WTC11 (cell line): ENCODE results near the gene KCTD21. TPM values are rescaled to one million over a fixed set of nuclear protein-coding genes. Genes with fewer than 3 reads are reported as not detected.

ENCODE experiments used
- ATAC-seq: fragments of 200-7000 bp; cut with Tn5 transposase; 2 replicates; pipeline ENCODE4 v1.10.0; 2021; ENCODE audit warnings: mild to moderate bottlenecking, moderate library complexity
- CTCF ChIA-PET: fragments of 300-600 bp; sonication (Branson Sonifier 250); formaldehyde crosslinking; loops from one replicate; lab custom pipeline; 2021; ENCODE audit warnings: antibody characterized with exemption; lab: Charles Lee
- POLR2A ChIA-PET: fragments of 350-600 bp; sonication (Branson Sonifier 250); formaldehyde crosslinking; loops from one replicate; lab custom pipeline; 2021; ENCODE audit warnings: antibody characterized with exemption; lab: Charles Lee
- DNase-seq: peaks from one replicate; pipeline ENCODE4 v3.0.0; 2021; ENCODE audit warnings: low spot score
- H3K27ac Mint-ChIP-seq: 2 replicates; pipeline ENCODE4 v1.8.0; 2021; ENCODE audit warnings: mixed read lengths
- H3K27me3 Mint-ChIP-seq: 2 replicates; pipeline ENCODE4 v1.8.0; 2021; ENCODE audit warnings: low read depth, mild to moderate bottlenecking, moderate library complexity, mixed read lengths
- H3K36me3 Mint-ChIP-seq: 2 replicates; pipeline ENCODE4 v1.8.0; 2021; ENCODE audit warnings: mixed read lengths
- H3K4me1 Mint-ChIP-seq: 2 replicates; pipeline ENCODE4 v1.8.0; 2022; ENCODE audit warnings: mixed read lengths
- H3K4me3 Mint-ChIP-seq: 2 replicates; pipeline ENCODE4 v1.8.0; 2021; ENCODE audit warnings: mild to moderate bottlenecking, moderate library complexity, mixed read lengths
- H3K9me3 Mint-ChIP-seq: 2 replicates; pipeline ENCODE4 v1.8.0; 2021; ENCODE audit warnings: mixed read lengths
- ATF1 ChIP-seq: sonication (generic); formaldehyde crosslinking; IDR thresholded peaks from 2 replicates; pipeline ENCODE4 v1.8.1; 2023; ENCODE audit warnings: mild to moderate bottlenecking, moderate library complexity, missing genetic modification reagents
- CDX4 ChIP-seq: fragments of 250-450 bp; sonication (Bioruptor Pico); IDR thresholded peaks from 2 replicates; pipeline ENCODE4 v1.9.0; 2021; ENCODE audit warnings: moderate library complexity, mild to moderate bottlenecking, inconsistent platforms, borderline replicate concordance
- ELF4 ChIP-seq: sonication (generic); formaldehyde crosslinking; IDR thresholded peaks from 2 replicates; pipeline ENCODE4 v1.8.1; 2022; ENCODE audit warnings: low read depth, mild to moderate bottlenecking, moderate library complexity, missing genetic modification reagents
- EMX1 ChIP-seq: fragments of 250-450 bp; sonication (Bioruptor Pico); IDR thresholded peaks from 2 replicates; pipeline ENCODE4 v1.8.0; 2021; ENCODE audit warnings: mild to moderate bottlenecking
- FOXP1 ChIP-seq: sonication (generic); formaldehyde crosslinking; IDR thresholded peaks from 2 replicates; pipeline ENCODE4 v1.8.0; 2022; ENCODE audit warnings: missing genetic modification reagents, mild to moderate bottlenecking, moderate library complexity, borderline replicate concordance
- GABPB1 ChIP-seq: sonication (generic); formaldehyde crosslinking; IDR thresholded peaks from 2 replicates; pipeline ENCODE4 v1.8.1; 2023; ENCODE audit warnings: mild to moderate bottlenecking, missing genetic modification reagents
- IRF2 ChIP-seq: sonication (generic); formaldehyde crosslinking; IDR thresholded peaks from 2 replicates; pipeline ENCODE4 v1.8.0; 2022; ENCODE audit warnings: low read depth, missing genetic modification reagents, borderline replicate concordance
- NFYB ChIP-seq: sonication (generic); formaldehyde crosslinking; conservative IDR thresholded peaks from 2 replicates; pipeline ENCODE4 v1.8.0; 2022; ENCODE audit warnings: low read depth, missing genetic modification reagents
- NR3C1 ChIP-seq: sonication (generic); formaldehyde crosslinking; conservative IDR thresholded peaks from 2 replicates; pipeline ENCODE4 v1.8.1; 2023; ENCODE audit warnings: low read depth, mild to moderate bottlenecking, missing genetic modification reagents
- SMAD4 ChIP-seq: sonication (generic); formaldehyde crosslinking; IDR thresholded peaks from 2 replicates; pipeline ENCODE4 v1.8.0; 2022; ENCODE audit warnings: mild to moderate bottlenecking, missing genetic modification reagents
- SOX15 ChIP-seq: fragments of 250-450 bp; sonication (Bioruptor Pico); IDR thresholded peaks from 2 replicates; pipeline ENCODE4 v1.9.0; 2021; ENCODE audit warnings: mild to moderate bottlenecking
- TEAD1 ChIP-seq: sonication (generic); formaldehyde crosslinking; IDR thresholded peaks from 2 replicates; pipeline ENCODE4 v1.8.0; 2022; ENCODE audit warnings: mild to moderate bottlenecking, missing genetic modification reagents
- ZNF423 ChIP-seq: fragments of 250-450 bp; sonication (Bioruptor Pico); IDR thresholded peaks from 2 replicates; pipeline ENCODE4 v2.1.2; 2022; ENCODE audit warnings: mild to moderate bottlenecking, moderate library complexity
- total RNA-seq: library from RNA; stranded (reverse); gene quantifications from 3 replicates; pipeline ENCODE4 v1.2.3, GENCODE V29; 2021
- TF ChIP-seq, protein P1 (sequence below): sonication (generic); formaldehyde crosslinking; IDR thresholded peaks from 2 replicates; pipeline ENCODE4 v1.8.0; 2023; ENCODE audit warnings: missing genetic modification reagents
- TF ChIP-seq, protein P2 (sequence below): fragments of 250-450 bp; sonication (Bioruptor Pico); IDR thresholded peaks from 2 replicates; pipeline ENCODE4 v1.8.0; 2021; ENCODE audit warnings: mild to moderate bottlenecking
- TF ChIP-seq, protein P3 (sequence below): sonication (generic); formaldehyde crosslinking; IDR thresholded peaks from 2 replicates; pipeline ENCODE4 v1.8.0; 2023; ENCODE audit warnings: missing genetic modification reagents, mild to moderate bottlenecking, borderline replicate concordance
- TF ChIP-seq, protein P4 (sequence below): sonication (generic); formaldehyde crosslinking; IDR thresholded peaks from 2 replicates; pipeline ENCODE4 v1.8.0; 2023; ENCODE audit warnings: mild to moderate bottlenecking, missing genetic modification reagents

The KCTD21 gene
- total RNA-seq, 1 experiment from 2014 or later, result 2.8 TPM

DNA sequence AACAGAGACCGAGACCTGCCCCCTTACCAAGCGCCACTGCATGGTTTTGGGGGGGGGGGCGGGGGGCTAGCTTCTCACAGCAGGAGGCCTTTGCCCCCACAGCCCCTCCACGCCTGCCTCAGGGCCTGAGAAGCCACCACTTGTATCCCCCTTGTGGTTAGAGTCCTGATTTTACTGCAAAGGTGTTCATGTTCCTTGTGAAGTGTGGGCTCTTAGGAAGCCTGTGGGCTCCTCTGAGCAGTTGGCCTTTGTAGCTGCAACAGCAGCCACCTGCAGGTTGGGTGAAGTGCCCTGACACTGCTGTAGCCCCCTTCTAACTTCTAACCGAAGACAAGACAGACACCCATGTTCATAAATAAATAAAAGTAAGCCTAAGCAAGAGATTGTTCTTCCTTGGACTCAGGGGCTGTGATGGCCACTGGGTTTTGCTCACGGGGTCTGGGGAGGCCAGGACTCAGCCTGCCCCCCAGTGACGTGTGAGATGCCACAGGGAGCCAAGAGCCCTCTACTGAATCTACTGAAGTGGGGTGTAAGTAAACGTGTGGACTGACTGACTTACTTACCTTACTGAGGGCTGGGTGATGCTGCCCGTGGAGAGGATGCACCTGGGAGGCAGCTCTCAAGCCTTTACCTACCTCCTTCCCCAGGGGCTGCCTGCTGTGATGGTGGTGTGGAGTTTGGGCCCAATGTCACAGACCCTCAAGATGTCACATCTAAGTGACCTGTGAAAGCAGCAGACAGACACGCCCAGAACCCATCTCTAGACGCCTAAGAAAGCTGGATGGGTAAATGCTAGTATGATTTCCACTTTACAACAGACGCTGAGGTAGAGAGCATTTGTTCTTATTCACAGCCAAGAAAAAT, 26.1 kb upstream of the KCTD21 start:
- no peaks in the 10 kb centered on the region for H3K4me1 Mint-ChIP-seq
- TF ChIP-seq IRF2 (CRISPR knock-in tag), result no peak
- TF ChIP-seq, protein P1, sequence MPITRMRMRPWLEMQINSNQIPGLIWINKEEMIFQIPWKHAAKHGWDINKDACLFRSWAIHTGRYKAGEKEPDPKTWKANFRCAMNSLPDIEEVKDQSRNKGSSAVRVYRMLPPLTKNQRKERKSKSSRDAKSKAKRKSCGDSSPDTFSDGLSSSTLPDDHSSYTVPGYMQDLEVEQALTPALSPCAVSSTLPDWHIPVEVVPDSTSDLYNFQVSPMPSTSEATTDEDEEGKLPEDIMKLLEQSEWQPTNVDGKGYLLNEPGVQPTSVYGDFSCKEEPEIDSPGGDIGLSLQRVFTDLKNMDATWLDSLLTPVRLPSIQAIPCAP, result no peak
- TF ChIP-seq GABPB1, result no peak
- no peak for TF ChIP-seq EMX1 (CRISPR knock-in tag)
- TF ChIP-seq CDX4 (CRISPR knock-in tag), result no peak
- TF ChIP-seq, all 79 proteins: peak for 0
- POLR2A ChIA-PET, result no interaction called here
- CTCF ChIA-PET, result interaction anchor here (0.5 to 1.7 kb wide), 3 partner anchors 14 to 167 kb away, joined by 3 to 4 read pairs (median 3); no protein-coding TSS in a partner anchor
- peak; percentile 3 for DNase-seq
- Mint-ChIP-seq H3K4me3 (no peak overlapping the region), H3K27me3 (no peaks in the 10 kb centered on the region), H3K9me3 (no peaks in the 10 kb centered on the region), H3K27ac (no peak overlapping the region), H3K36me3 (peaks cover 17% of the 10 kb centered on the region)
- ATAC-seq, result no peak

- ATAC-seq (no peak), DNase-seq (peak; percentile 7)
- H3K4me3 Mint-ChIP-seq, result no peak overlapping the region
- ChIA-PET POLR2A (no interaction called here), CTCF (no interaction called here)
- no peaks in the 10 kb centered on the region for H3K4me1 Mint-ChIP-seq
- no peaks in the 10 kb centered on the region for H3K9me3 Mint-ChIP-seq
- no peak overlapping the region for H3K27ac Mint-ChIP-seq
- no peaks in the 10 kb centered on the region for H3K27me3 Mint-ChIP-seq
- TF ChIP-seq NR3C1, result no peak
- TF ChIP-seq FOXP1, result no peak
- no peak for TF ChIP-seq SMAD4
- TF ChIP-seq ATF1, result no peak
- TF ChIP-seq, protein P2, sequence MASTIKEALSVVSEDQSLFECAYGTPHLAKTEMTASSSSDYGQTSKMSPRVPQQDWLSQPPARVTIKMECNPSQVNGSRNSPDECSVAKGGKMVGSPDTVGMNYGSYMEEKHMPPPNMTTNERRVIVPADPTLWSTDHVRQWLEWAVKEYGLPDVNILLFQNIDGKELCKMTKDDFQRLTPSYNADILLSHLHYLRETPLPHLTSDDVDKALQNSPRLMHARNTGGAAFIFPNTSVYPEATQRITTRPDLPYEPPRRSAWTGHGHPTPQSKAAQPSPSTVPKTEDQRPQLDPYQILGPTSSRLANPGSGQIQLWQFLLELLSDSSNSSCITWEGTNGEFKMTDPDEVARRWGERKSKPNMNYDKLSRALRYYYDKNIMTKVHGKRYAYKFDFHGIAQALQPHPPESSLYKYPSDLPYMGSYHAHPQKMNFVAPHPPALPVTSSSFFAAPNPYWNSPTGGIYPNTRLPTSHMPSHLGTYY (CRISPR knock-in tag), result no peak
- TF ChIP-seq NFYB (CRISPR knock-in tag), result no peak
- no peak for TF ChIP-seq SOX15 (CRISPR knock-in tag)
- TF ChIP-seq ZNF423, result no peak
- TF ChIP-seq, protein P3, sequence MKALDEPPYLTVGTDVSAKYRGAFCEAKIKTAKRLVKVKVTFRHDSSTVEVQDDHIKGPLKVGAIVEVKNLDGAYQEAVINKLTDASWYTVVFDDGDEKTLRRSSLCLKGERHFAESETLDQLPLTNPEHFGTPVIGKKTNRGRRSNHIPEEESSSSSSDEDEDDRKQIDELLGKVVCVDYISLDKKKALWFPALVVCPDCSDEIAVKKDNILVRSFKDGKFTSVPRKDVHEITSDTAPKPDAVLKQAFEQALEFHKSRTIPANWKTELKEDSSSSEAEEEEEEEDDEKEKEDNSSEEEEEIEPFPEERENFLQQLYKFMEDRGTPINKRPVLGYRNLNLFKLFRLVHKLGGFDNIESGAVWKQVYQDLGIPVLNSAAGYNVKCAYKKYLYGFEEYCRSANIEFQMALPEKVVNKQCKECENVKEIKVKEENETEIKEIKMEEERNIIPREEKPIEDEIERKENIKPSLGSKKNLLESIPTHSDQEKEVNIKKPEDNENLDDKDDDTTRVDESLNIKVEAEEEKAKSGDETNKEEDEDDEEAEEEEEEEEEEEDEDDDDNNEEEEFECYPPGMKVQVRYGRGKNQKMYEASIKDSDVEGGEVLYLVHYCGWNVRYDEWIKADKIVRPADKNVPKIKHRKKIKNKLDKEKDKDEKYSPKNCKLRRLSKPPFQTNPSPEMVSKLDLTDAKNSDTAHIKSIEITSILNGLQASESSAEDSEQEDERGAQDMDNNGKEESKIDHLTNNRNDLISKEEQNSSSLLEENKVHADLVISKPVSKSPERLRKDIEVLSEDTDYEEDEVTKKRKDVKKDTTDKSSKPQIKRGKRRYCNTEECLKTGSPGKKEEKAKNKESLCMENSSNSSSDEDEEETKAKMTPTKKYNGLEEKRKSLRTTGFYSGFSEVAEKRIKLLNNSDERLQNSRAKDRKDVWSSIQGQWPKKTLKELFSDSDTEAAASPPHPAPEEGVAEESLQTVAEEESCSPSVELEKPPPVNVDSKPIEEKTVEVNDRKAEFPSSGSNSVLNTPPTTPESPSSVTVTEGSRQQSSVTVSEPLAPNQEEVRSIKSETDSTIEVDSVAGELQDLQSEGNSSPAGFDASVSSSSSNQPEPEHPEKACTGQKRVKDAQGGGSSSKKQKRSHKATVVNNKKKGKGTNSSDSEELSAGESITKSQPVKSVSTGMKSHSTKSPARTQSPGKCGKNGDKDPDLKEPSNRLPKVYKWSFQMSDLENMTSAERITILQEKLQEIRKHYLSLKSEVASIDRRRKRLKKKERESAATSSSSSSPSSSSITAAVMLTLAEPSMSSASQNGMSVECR (CRISPR knock-in tag), result no peak
- no peak for TF ChIP-seq TEAD1 (CRISPR knock-in tag)
- TF ChIP-seq ELF4 (CRISPR knock-in tag), result no peak
- TF ChIP-seq, protein P4, sequence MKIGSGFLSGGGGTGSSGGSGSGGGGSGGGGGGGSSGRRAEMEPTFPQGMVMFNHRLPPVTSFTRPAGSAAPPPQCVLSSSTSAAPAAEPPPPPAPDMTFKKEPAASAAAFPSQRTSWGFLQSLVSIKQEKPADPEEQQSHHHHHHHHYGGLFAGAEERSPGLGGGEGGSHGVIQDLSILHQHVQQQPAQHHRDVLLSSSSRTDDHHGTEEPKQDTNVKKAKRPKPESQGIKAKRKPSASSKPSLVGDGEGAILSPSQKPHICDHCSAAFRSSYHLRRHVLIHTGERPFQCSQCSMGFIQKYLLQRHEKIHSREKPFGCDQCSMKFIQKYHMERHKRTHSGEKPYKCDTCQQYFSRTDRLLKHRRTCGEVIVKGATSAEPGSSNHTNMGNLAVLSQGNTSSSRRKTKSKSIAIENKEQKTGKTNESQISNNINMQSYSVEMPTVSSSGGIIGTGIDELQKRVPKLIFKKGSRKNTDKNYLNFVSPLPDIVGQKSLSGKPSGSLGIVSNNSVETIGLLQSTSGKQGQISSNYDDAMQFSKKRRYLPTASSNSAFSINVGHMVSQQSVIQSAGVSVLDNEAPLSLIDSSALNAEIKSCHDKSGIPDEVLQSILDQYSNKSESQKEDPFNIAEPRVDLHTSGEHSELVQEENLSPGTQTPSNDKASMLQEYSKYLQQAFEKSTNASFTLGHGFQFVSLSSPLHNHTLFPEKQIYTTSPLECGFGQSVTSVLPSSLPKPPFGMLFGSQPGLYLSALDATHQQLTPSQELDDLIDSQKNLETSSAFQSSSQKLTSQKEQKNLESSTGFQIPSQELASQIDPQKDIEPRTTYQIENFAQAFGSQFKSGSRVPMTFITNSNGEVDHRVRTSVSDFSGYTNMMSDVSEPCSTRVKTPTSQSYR (CRISPR knock-in tag), result no peak
- peaks cover 20% of the 10 kb centered on the region for H3K36me3 Mint-ChIP-seq
Measured at GRCh38 chr11:78213526-78214330, 25.3 kb upstream of the KCTD21 start.
